Lower leg skin (tissue), 4 donors: Measurements from ENCODE around the gene KRT7. TPM values are rescaled to one million over a fixed set of nuclear protein-coding genes. Genes with fewer than 3 reads are reported as not detected.

Experiments used
- DNase-seq, 2 donors: peaks; one replicate each; pipeline ENCODE4 v3.0.0-alpha.2; 2019; ENCODE audit warnings: low spot score in 2 of 2
- H3K4me3 ChIP-seq: fragments of 200-600 bp; sonication (generic); 2 replicates; pipeline ENCODE4 v1.5.1; 2017; ENCODE audit warnings: mild to moderate bottlenecking, low read depth; ENCODE audit not compliant: poor library complexity, severe bottlenecking
- POLR2A ChIP-seq, 2 donors: fragments of 450-650 bp; IDR thresholded peaks; one replicate each; pipeline ENCODE4 v1.6.1; 2016 to 2017; ENCODE audit warnings: antibody characterized with exemption in 2 of 2, mild to moderate bottlenecking in 1 of 2, moderate library complexity in 1 of 2
- WGBS, 2 donors: methylation state at CpG; one replicate each; pipeline ENCODE4 v1.1.5; 2018; 5-methylcytosine and 5-hydroxymethylcytosine counted together
- intact Hi-C: fragments of 100-400 bp; cut with DNase I; formaldehyde crosslinking; loops from one replicate; pipeline ENCODE4 v1.15.0; 2023; ENCODE audit warnings: low total_unique reads
- total RNA-seq, 4 donors: library from RNA; depleted of rRNA; stranded (reverse); fragments of >200 nt; gene quantifications; one replicate each; pipeline ENCODE4 v1.1.0, GENCODE V29; 2016
- TF ChIP-seq, protein P1 (sequence below), 3 donors: fragments of 450-650 bp; IDR thresholded peaks; one replicate each; pipeline ENCODE4 v1.5.1; 2016; ENCODE audit warnings: antibody characterized with exemption in 3 of 3, mild to moderate bottlenecking in 3 of 3, moderate library complexity in 2 of 3

KRT7 gene
- total RNA-seq, 4 donors from 2014 or later, result 28.2 to 206 (median 125) TPM

DNA sequence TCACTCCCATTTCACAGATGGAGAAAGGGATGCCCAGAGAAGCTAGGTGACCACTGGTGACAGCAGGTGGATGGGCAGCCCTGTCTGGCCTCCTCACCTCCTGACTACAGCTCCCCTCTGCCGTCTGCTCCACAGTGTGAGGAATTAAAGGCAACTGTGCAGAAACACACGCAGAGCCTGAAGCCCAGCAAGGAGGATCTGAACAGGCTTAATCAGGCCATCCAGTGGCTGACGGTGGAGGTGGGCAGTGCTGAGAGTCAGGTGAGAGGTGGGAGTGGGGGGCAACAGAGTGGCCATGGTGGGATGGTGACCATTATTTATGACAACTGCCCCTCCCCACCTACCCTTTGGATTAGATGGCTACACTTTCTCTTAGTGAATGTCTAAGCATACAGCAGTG, 42.6 kb downstream of the KRT7 start:
- TF ChIP-seq POLR2A (IDR thresholded peaks at IDR 0.05), result no peak
- TF ChIP-seq, protein P1, sequence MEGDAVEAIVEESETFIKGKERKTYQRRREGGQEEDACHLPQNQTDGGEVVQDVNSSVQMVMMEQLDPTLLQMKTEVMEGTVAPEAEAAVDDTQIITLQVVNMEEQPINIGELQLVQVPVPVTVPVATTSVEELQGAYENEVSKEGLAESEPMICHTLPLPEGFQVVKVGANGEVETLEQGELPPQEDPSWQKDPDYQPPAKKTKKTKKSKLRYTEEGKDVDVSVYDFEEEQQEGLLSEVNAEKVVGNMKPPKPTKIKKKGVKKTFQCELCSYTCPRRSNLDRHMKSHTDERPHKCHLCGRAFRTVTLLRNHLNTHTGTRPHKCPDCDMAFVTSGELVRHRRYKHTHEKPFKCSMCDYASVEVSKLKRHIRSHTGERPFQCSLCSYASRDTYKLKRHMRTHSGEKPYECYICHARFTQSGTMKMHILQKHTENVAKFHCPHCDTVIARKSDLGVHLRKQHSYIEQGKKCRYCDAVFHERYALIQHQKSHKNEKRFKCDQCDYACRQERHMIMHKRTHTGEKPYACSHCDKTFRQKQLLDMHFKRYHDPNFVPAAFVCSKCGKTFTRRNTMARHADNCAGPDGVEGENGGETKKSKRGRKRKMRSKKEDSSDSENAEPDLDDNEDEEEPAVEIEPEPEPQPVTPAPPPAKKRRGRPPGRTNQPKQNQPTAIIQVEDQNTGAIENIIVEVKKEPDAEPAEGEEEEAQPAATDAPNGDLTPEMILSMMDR (IDR thresholded peaks at IDR 0.05), result no peak
- intact Hi-C loops, result loop anchor here (5.0 kb wide), 1 partner anchor 108 kb away; no protein-coding TSS in a partner anchor
- WGBS, 2 donors, result 86 to 93% methylated on average over 3 of the region's 3 CpGs
- peak in 1 of 2 donors; percentile 80 for DNase-seq
- H3K4me3 ChIP-seq, result no peak overlapping the region

DNA sequence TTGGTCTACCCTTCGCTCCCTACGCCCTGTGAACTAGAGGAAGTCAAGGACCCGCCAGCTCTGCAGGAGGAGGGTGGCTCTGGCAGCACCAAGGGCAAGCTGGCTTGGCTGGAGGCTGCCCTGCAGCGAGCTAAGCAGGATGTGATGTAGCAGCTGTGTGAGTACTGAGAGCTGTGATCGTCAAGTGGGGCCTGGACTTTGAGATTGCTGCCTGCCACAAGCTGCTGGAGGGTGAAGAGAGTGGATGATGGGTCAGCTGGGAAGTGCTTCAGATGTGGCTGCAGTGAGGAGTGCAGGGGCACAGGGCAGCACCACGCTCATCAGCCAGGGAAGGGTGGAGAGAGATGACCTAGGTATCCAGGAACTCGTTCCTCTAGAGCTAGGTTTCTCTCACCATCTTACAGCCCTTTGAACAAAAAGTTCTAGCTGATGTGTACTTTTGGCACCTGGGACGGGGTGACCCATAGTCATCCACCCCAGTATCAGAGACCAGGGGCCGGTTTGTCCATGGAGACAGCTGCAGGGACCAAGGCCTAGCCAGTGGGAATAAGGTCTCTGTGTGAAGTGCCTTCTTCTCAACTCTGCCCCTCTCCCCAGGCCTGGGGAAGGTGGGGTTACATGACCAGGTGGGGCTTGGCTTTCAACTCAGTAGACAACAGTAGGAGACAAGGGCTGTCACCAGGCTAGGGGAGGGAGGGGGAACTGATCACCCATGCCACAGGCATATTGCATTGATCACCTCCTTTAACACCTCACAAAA, 44.6 kb downstream of the KRT7 start:
- peak in 1 of 2 donors; percentile 73 for DNase-seq
- WGBS, 2 donors, result 94 to 95% methylated on average over 8 to 9 of the region's 9 CpGs
- no peak for TF ChIP-seq POLR2A (IDR thresholded peaks at IDR 0.05)
- TF ChIP-seq, protein P1 (IDR thresholded peaks at IDR 0.05), result no peak
- H3K4me3 ChIP-seq, result no peak overlapping the region
- intact Hi-C loops, result loop anchor here (5.0 kb wide), 1 partner anchor 110 kb away; no protein-coding TSS in a partner anchor

DNA sequence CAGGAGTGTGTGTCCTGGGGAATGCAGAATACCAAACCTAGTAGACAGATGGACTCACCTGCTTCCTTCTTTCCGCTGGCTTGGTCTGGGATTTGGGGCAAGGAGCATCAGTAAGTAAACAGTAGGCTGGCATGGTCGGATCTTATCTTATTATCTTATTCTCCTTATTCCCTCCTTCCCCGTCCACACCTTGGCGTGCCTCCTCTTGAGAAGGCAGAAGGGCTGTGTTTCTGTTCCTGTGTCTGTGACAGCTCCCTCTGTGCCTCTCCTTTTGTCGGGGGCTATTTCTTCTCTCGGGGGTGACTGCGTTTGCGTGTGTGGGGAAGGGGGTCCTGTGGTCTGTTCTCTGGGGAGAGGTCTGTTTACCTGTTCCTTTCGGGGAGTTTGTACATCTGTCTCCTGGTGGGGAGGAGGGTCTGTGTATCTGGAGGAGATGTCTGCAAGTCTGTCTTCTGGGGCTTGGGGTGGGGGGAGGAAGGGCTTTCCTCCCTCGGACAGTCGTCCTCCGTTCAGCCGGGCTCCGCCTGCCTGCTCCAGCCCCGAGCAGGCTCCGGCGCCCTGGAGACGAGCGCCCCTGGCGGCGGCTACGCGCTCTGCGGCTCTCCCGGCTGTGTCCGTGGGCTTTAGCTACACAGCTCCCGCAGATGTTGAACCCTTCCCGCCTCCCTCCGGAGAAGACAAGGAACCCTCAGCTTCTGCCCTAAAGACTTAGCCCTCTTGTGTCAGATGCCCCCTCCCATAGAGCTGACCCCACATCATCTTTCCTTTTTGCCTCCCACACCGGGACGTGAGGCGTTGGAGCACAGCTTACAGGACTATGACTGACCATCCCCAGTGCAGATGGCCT, 45.8 kb downstream of the KRT7 start:
- no peak overlapping the region for H3K4me3 ChIP-seq
- no peak for TF ChIP-seq POLR2A (IDR thresholded peaks at IDR 0.05)
- TF ChIP-seq, protein P1 (IDR thresholded peaks at IDR 0.05), result no peak

GRCh38 chr12:52279422-52280318, 46.6 kb downstream of the KRT7 start:
- intact Hi-C loops, result loop anchor here (5.0 kb wide), 1 partner anchor 112 kb away; no protein-coding TSS in a partner anchor
- H3K4me3 ChIP-seq, result no peak overlapping the region
- TF ChIP-seq POLR2A (IDR thresholded peaks at IDR 0.05), result no peak
- TF ChIP-seq, protein P1 (IDR thresholded peaks at IDR 0.05), result no peak
- 86 to 90% methylated on average over 14 of the region's 14 CpGs for WGBS, 2 donors
- peak in 1 of 2 donors; percentile 75 for DNase-seq

More for the DNA sequence above, 45.8 kb downstream of the KRT7 start:
- intact Hi-C loops, result loop anchor here (5.0 kb wide), 1 partner anchor 111 kb away; no protein-coding TSS in a partner anchor
- DNase-seq, result peak; percentile 69 to 96
- whole genome bisulfite sequencing, 2 donors, result 21 to 32% methylated on average over 18 to 32 of the region's 32 CpGs

GRCh38 chr12:52280319-52280795, 47.3 kb downstream of the KRT7 start:
- intact Hi-C loops, result no loop called here
- 32 to 36% methylated on average over 3 of the region's 3 CpGs for WGBS, 2 donors
- H3K4me3 ChIP-seq, result no peak overlapping the region
- TF ChIP-seq POLR2A (IDR thresholded peaks at IDR 0.05), result no peak
- peak; percentile 64 to 91 for DNase-seq
